ENCODE data around the gene SNAP23.

DNA sequence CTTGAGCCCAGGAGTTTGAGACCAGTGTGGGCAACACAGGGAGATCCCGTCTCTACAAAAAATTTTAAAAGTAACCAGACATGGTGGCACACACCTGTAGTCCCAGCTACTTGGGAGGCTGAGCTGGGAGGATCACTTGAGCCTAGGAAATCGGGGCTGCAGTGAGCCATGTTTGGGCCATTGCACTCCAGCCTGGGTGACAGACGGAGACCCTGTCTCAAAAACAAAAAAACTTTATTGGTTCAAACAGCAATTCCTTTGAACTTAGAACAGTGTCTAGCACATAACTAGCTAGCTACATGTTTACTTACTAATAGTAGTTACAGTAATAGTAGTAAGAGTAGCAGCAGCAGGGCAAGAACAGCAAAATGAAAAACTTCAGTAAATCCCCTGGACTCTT lies 63.3 kb downstream of the SNAP23 start:
- TF ChIP-seq POLR2A (IDR thresholded peaks at IDR 0.05; ENCODE audit: low read depth, low read length) (no peak), PAX5 (IDR thresholded peaks at IDR 0.05; ENCODE audit: insufficient read depth, low read length, severe bottlenecking) (no peak), POLR2AphosphoS5 (IDR thresholded peaks at IDR 0.05; ENCODE audit: low read depth, low read length) (no peak), TAF1 (IDR thresholded peaks at IDR 0.05; ENCODE audit: low read depth, low read length) (no peak), SPI1 (IDR thresholded peaks at IDR 0.05; ENCODE audit: low read depth, low read length) (no peak), POU2F2 (IDR thresholded peaks at IDR 0.05; ENCODE audit: low read depth, low read length) (no peak)
